ENCODE measurements around the gene KCNB1. TPM values are rescaled to one million over a fixed set of nuclear protein-coding genes. Genes with fewer than 3 reads are reported as not detected.

Gene KCNB1
- total RNA-seq, 2 donors from 2014 or later: 2.8 to 16.1 TPM

- intact Hi-C loops (cut with DNase I): no loop called here
- no peak for DNase-seq (ENCODE audit: low spot score)
- no peaks in the 10 kb centered on the region for H3K4me1 ChIP-seq (replicated peaks)
Measured at GRCh38 chr20:49338061-49338460, 144.4 kb downstream of the KCNB1 start.

GRCh38 chr20:49337357-49337756 is 145.1 kb downstream of the KCNB1 start:
- TF ChIP-seq POLR2AphosphoS5 (IDR thresholded peaks at IDR 0.05) (no peak), POLR2A (IDR thresholded peaks at IDR 0.05) (no peak), CTCF (IDR thresholded peaks at IDR 0.05) (no peak)
- H3K4me1 ChIP-seq (replicated peaks): no peaks in the 10 kb centered on the region
- 63% methylated on average over 7 of the region's 7 CpGs for WGBS
- intact Hi-C loops (cut with DNase I): no loop called here
- no peak for DNase-seq (ENCODE audit: low spot score)
- no peak overlapping the region for H3K4me3 ChIP-seq
- no peaks in the 10 kb centered on the region for H3K9me3 ChIP-seq
- no peaks in the 10 kb centered on the region for H3K36me3 ChIP-seq
- H3K27ac ChIP-seq: no peak overlapping the region
- no peaks in the 10 kb centered on the region for H3K27me3 ChIP-seq (replicated peaks; ENCODE audit: insufficient read depth)

More at GRCh38 chr20:49338061-49338460, 144.4 kb downstream of the KCNB1 start:
- 93% methylated on average over 11 of the region's 11 CpGs for WGBS
- H3K27me3 ChIP-seq (replicated peaks; ENCODE audit: insufficient read depth): no peaks in the 10 kb centered on the region
- H3K36me3 ChIP-seq: no peaks in the 10 kb centered on the region
- H3K9me3 ChIP-seq: no peaks in the 10 kb centered on the region
- no peak overlapping the region for H3K4me3 ChIP-seq
- TF ChIP-seq POLR2AphosphoS5 (IDR thresholded peaks at IDR 0.05): no peak
- TF ChIP-seq CTCF (IDR thresholded peaks at IDR 0.05): no peak
- no peak for TF ChIP-seq POLR2A (IDR thresholded peaks at IDR 0.05)
- H3K27ac ChIP-seq: no peak overlapping the region

- no peak overlapping the region for H3K27ac ChIP-seq
- intact Hi-C loops (cut with DNase I): no loop called here
- H3K9me3 ChIP-seq: no peaks in the 10 kb centered on the region
- DNase-seq (ENCODE audit: low spot score): no peak
- no peaks in the 10 kb centered on the region for H3K4me1 ChIP-seq (replicated peaks)
- 86% methylated on average over 7 of the region's 7 CpGs for WGBS
- TF ChIP-seq POLR2A (IDR thresholded peaks at IDR 0.05) (no peak), CTCF (IDR thresholded peaks at IDR 0.05) (no peak), POLR2AphosphoS5 (IDR thresholded peaks at IDR 0.05) (no peak)
- no peaks in the 10 kb centered on the region for H3K27me3 ChIP-seq (replicated peaks; ENCODE audit: insufficient read depth)
- H3K36me3 ChIP-seq: no peaks in the 10 kb centered on the region
- no peak overlapping the region for H3K4me3 ChIP-seq
Measured at GRCh38 chr20:49336786-49337185, 145.7 kb downstream of the KCNB1 start.

GRCh38 chr20:49335476-49335875 is 147.0 kb downstream of the KCNB1 start:
- no peak overlapping the region for H3K4me3 ChIP-seq
- DNase-seq (ENCODE audit: low spot score): no peak
- H3K9me3 ChIP-seq: no peaks in the 10 kb centered on the region
- TF ChIP-seq POLR2A (IDR thresholded peaks at IDR 0.05): no peak
- TF ChIP-seq CTCF (IDR thresholded peaks at IDR 0.05): no peak
- intact Hi-C loops (cut with DNase I): loop anchor here (2.0 kb wide), 1 partner anchor 197 kb away; no protein-coding TSS in a partner anchor
- no peaks in the 10 kb centered on the region for H3K27me3 ChIP-seq (replicated peaks; ENCODE audit: insufficient read depth)
- 92% methylated on average over 11 of the region's 12 CpGs for WGBS
- H3K27ac ChIP-seq: no peak overlapping the region
- H3K4me1 ChIP-seq (replicated peaks): no peaks in the 10 kb centered on the region
- no peaks in the 10 kb centered on the region for H3K36me3 ChIP-seq

- intact Hi-C loops (cut with DNase I): loop anchor here (5.0 kb wide), 1 partner anchor 176 kb away; no protein-coding TSS in a partner anchor
- no peak for DNase-seq (ENCODE audit: low spot score)
- H3K9me3 ChIP-seq: no peaks in the 10 kb centered on the region
- no peak overlapping the region for H3K27ac ChIP-seq
- H3K4me3 ChIP-seq: no peak overlapping the region
- H3K4me1 ChIP-seq (replicated peaks): no peaks in the 10 kb centered on the region
- 91% methylated on average over 3 of the region's 3 CpGs for WGBS
- H3K36me3 ChIP-seq: no peaks in the 10 kb centered on the region
- TF ChIP-seq POLR2AphosphoS5 (IDR thresholded peaks at IDR 0.05): no peak
- no peaks in the 10 kb centered on the region for H3K27me3 ChIP-seq (replicated peaks; ENCODE audit: insufficient read depth)
Measured at GRCh38 chr20:49330701-49331615, 151.5 kb downstream of the KCNB1 start.

All from prostate gland (tissue), 2 donors.